ENCODE measurements around the gene HYAL2.

The HYAL2 gene

DNA sequence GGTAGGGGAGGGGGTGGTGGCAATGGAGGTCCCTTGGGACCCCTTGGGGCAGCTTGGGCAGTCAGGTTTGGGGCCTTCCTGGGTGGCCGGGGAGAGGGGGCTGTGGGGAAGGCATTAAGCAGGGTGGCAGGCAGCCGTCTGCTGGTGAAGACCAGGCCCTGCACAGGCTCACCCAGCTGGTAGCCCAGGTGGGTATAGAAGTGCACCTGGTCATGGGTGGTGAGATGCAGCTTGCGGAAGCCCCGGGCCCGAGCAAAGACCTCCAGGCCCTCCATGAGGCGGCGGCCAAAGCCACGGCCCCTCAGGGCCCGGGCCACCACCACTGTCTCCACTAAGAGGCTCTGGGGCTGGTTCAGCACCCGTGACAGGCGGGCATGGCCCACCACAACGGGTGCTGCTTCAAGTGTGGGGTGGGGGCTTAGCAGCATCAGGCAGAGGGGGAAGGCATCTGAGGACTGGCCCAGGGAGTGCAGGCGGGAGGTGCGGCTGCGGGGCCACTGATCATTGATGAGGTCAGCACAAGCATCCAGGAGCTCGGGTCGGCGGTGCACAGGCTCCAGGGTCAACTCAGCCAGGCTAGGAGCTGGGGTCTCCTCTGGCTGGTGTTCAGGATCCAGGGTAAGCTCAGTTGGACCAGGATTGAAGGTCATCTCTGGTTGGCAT, 25.7 kb downstream of the HYAL2 start:
- Histone ChIP-seq H3K9me3 (ENCODE audit: insufficient read depth, low read length, severe bottlenecking) (no peaks in the 10 kb centered on the region), H3K4me2 (ENCODE audit: insufficient read depth, low read length) (no peak overlapping the region), H3K36me3 (ENCODE audit: insufficient read depth, low read length) (peaks cover 6% of the 10 kb centered on the region; the same call in 1 of the 2 replicates), H3K4me1 (ENCODE audit: insufficient read depth, low read length) (peaks cover 40% of the 10 kb centered on the region), H3K27me3 (ENCODE audit: insufficient read depth, low read length, poor library complexity) (no peaks in the 10 kb centered on the region), H3K9ac (ENCODE audit: low read depth, low read length) (no peak overlapping the region), H3K79me2 (ENCODE audit: insufficient read depth, low read length) (peaks cover 11% of the 10 kb centered on the region), H4K20me1 (ENCODE audit: insufficient read depth, low read length) (peaks cover 3% of the 10 kb centered on the region; the same call in 1 of the 2 replicates), H2AFZ (ENCODE audit: low read depth, low read length) (no peak overlapping the region), H3K27ac (ENCODE audit: low read length) (no peak overlapping the region), H3K4me3 (ENCODE audit: low read depth in 1 of 2, low read length in 2 of 2) (no peak overlapping the region)
- DNase-seq (no peak), ATAC-seq (ENCODE audit: insufficient read depth, low read depth) (no peak)
- TF ChIP-seq, protein P1, sequence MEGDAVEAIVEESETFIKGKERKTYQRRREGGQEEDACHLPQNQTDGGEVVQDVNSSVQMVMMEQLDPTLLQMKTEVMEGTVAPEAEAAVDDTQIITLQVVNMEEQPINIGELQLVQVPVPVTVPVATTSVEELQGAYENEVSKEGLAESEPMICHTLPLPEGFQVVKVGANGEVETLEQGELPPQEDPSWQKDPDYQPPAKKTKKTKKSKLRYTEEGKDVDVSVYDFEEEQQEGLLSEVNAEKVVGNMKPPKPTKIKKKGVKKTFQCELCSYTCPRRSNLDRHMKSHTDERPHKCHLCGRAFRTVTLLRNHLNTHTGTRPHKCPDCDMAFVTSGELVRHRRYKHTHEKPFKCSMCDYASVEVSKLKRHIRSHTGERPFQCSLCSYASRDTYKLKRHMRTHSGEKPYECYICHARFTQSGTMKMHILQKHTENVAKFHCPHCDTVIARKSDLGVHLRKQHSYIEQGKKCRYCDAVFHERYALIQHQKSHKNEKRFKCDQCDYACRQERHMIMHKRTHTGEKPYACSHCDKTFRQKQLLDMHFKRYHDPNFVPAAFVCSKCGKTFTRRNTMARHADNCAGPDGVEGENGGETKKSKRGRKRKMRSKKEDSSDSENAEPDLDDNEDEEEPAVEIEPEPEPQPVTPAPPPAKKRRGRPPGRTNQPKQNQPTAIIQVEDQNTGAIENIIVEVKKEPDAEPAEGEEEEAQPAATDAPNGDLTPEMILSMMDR (IDR thresholded peaks at IDR 0.05; ENCODE audit: borderline replicate concordance, extremely low read depth, low read length, poor library complexity, severe bottlenecking), result no peak
- no peak for TF ChIP-seq EZH2 (IDR thresholded peaks at IDR 0.05; ENCODE audit: borderline replicate concordance, low read depth, low read length, severe bottlenecking)

DNA sequence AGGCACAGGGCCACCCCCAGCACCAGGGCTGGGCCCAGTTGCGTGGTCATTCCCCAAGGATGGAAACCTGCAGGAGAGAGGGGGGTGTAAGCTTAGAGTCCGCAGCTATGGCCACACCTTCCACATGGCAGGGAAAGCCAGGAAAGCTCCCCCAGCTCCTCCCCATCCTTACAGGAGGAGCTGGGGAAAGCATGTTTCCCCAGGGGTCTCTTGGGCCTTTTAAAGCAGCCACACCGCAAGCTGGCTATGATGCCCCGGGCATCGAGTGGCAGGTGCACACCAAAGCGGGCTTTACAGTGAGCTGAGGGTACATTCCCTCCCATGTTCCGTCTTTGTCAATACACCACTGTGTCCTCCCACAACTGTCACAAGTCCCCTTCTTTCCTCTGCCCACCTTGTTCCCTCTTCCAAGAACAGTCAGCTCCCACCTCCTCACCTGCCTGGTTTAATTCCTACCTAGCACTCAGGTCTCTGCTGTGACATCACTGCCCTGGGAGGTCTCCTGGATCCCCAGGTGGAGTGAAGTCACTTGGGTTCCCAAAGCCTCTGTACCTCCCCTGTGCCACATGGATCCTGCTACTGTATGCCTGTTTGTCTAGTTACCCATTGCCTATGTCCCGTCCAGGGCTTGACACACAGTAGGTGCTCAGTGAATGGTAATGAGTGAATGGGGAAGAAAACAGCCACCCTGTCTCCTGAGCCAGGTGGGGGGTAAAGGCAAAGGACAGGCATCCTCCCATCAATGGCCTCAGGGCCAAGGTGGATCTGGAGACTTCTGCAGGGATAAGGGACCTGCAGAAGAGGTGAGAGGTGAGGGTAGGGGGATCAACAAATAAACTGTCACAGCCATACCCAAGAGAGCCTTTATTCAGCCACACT, 26.8 kb downstream of the HYAL2 start:
- Histone ChIP-seq H3K4me3 (ENCODE audit: low read depth in 1 of 2, low read length in 2 of 2) (no peak overlapping the region), H3K27me3 (ENCODE audit: insufficient read depth, low read length, poor library complexity) (no peaks in the 10 kb centered on the region), H4K20me1 (ENCODE audit: insufficient read depth, low read length) (peaks cover 3% of the 10 kb centered on the region; the same call in 1 of the 2 replicates), H2AFZ (ENCODE audit: low read depth, low read length) (no peak overlapping the region), H3K9me3 (ENCODE audit: insufficient read depth, low read length, severe bottlenecking) (no peaks in the 10 kb centered on the region), H3K27ac (ENCODE audit: low read length) (no peak overlapping the region), H3K79me2 (ENCODE audit: insufficient read depth, low read length) (peaks cover 21% of the 10 kb centered on the region), H3K4me2 (ENCODE audit: insufficient read depth, low read length) (no peak overlapping the region), H3K36me3 (ENCODE audit: insufficient read depth, low read length) (peaks cover 6% of the 10 kb centered on the region; the same call in 1 of the 2 replicates), H3K9ac (ENCODE audit: low read depth, low read length) (no peak overlapping the region), H3K4me1 (ENCODE audit: insufficient read depth, low read length) (peaks cover 49% of the 10 kb centered on the region)
- no peak for ATAC-seq (ENCODE audit: insufficient read depth, low read depth)
- no peak for DNase-seq
- no peak for TF ChIP-seq EZH2 (IDR thresholded peaks at IDR 0.05; ENCODE audit: borderline replicate concordance, low read depth, low read length, severe bottlenecking)
- TF ChIP-seq, protein P1 (IDR thresholded peaks at IDR 0.05; ENCODE audit: borderline replicate concordance, extremely low read depth, low read length, poor library complexity, severe bottlenecking), result no peak

- no peak overlapping the region for H3K4me3 ChIP-seq (ENCODE audit: low read depth in 1 of 2, low read length in 2 of 2)
- no peak for DNase-seq
- TF ChIP-seq, protein P1 (IDR thresholded peaks at IDR 0.05; ENCODE audit: borderline replicate concordance, extremely low read depth, low read length, poor library complexity, severe bottlenecking), result no peak
- no peak for TF ChIP-seq EZH2 (IDR thresholded peaks at IDR 0.05; ENCODE audit: borderline replicate concordance, low read depth, low read length, severe bottlenecking)
These were observed 27.8 kb downstream of the HYAL2 start for GRCh38 chr3:50294492-50295403.

More at GRCh38 chr3:50294492-50295403, 27.8 kb downstream of the HYAL2 start:
- Histone ChIP-seq H3K79me2 (ENCODE audit: insufficient read depth, low read length) (peaks cover 32% of the 10 kb centered on the region), H4K20me1 (ENCODE audit: insufficient read depth, low read length) (peaks cover 11% of the 10 kb centered on the region; the same call in 1 of the 2 replicates), H3K9ac (ENCODE audit: low read depth, low read length) (no peak overlapping the region), H2AFZ (ENCODE audit: low read depth, low read length) (no peak overlapping the region), H3K4me1 (ENCODE audit: insufficient read depth, low read length) (peaks cover 50% of the 10 kb centered on the region), H3K9me3 (ENCODE audit: insufficient read depth, low read length, severe bottlenecking) (no peaks in the 10 kb centered on the region), H3K36me3 (ENCODE audit: insufficient read depth, low read length) (peaks cover 16% of the 10 kb centered on the region), H3K4me2 (ENCODE audit: insufficient read depth, low read length) (no peak overlapping the region), H3K27ac (ENCODE audit: low read length) (no peak overlapping the region), H3K27me3 (ENCODE audit: insufficient read depth, low read length, poor library complexity) (no peaks in the 10 kb centered on the region)
- ATAC-seq (ENCODE audit: insufficient read depth, low read depth), result no peak
